ENCODE data around the gene CDH23.

DNA sequence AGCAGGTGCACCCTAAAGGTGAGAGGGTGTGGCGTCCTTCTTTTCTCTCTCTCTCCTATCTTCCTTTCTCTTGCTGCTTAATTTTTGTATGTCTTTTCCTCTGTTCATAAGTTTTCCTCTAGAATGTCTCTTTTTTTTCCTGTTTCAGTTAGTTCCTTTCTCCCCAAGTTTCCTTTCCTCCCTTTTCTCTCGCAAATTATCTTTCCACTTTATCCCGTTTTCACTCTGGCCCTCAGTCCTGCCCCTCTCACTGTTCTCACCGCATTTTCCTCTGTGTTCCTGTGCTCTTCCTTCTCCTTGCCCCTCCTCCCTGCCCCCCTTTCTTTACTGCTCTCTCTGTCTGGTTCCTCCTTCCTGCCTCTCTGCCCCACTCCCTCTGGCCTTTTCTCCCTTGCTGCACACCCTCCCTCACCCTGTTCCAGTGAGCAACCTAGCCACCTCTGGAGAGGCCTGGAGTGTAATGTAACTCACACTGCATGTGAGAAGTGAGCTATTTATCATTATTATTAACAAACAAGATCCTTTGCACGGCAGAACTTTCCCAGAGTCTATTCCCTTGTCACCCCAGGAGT, 164.4 kb downstream of the CDH23 start:
- TF ChIP-seq, protein P1, sequence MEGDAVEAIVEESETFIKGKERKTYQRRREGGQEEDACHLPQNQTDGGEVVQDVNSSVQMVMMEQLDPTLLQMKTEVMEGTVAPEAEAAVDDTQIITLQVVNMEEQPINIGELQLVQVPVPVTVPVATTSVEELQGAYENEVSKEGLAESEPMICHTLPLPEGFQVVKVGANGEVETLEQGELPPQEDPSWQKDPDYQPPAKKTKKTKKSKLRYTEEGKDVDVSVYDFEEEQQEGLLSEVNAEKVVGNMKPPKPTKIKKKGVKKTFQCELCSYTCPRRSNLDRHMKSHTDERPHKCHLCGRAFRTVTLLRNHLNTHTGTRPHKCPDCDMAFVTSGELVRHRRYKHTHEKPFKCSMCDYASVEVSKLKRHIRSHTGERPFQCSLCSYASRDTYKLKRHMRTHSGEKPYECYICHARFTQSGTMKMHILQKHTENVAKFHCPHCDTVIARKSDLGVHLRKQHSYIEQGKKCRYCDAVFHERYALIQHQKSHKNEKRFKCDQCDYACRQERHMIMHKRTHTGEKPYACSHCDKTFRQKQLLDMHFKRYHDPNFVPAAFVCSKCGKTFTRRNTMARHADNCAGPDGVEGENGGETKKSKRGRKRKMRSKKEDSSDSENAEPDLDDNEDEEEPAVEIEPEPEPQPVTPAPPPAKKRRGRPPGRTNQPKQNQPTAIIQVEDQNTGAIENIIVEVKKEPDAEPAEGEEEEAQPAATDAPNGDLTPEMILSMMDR (IDR thresholded peaks at IDR 0.05): no peak
- TF ChIP-seq POLR2A (IDR thresholded peaks at IDR 0.05): no peak
